ENCODE results near the gene FAM53B. TPM values are rescaled to one million over a fixed set of nuclear protein-coding genes. Genes with fewer than 3 reads are reported as not detected.
A peak's percentile ranks its signal among the peaks of the same experiment; 100 is the strongest.

Gene FAM53B
- total RNA-seq, 6 experiments from 2014 or later: 4.4 to 10.8 (median 4.8) TPM

DNA sequence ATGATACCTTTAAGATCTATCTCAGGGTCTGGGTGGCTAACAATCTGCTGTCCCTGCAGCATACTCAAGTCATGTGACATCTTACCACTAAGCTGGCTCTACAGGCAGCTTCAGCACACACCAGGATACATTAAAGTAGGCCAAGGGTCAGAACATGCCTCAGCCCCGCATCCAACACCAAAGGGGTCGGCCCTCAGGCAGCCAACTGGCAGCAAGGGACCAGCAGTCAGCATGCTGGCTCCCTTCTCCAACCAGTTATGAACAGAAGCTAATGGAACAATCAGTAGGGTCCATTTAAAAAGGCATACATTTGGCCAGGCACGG is 37.1 kb downstream of the FAM53B start:
- ATAC-seq: no peak
- no peak for DNase-seq
- Histone ChIP-seq H3K4me3 (no peak overlapping the region), H3K4me1 (peaks cover 3 to 74% (median 29%) of the 10 kb centered on the region in 4 donors), H3K27ac (peak overlapping the region in 2 of 3 donors; percentile 6 to 61), H3K27me3 (no peaks in the 10 kb centered on the region), H3K36me3 (no peaks in the 10 kb centered on the region), H3K9me3 (no peaks in the 10 kb centered on the region)
- intact Hi-C loops (cut with DNase I): no loop called here
- no peak for TF ChIP-seq POLR2A (IDR thresholded peaks at IDR 0.05)
- TF ChIP-seq, protein P1, sequence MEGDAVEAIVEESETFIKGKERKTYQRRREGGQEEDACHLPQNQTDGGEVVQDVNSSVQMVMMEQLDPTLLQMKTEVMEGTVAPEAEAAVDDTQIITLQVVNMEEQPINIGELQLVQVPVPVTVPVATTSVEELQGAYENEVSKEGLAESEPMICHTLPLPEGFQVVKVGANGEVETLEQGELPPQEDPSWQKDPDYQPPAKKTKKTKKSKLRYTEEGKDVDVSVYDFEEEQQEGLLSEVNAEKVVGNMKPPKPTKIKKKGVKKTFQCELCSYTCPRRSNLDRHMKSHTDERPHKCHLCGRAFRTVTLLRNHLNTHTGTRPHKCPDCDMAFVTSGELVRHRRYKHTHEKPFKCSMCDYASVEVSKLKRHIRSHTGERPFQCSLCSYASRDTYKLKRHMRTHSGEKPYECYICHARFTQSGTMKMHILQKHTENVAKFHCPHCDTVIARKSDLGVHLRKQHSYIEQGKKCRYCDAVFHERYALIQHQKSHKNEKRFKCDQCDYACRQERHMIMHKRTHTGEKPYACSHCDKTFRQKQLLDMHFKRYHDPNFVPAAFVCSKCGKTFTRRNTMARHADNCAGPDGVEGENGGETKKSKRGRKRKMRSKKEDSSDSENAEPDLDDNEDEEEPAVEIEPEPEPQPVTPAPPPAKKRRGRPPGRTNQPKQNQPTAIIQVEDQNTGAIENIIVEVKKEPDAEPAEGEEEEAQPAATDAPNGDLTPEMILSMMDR (IDR thresholded peaks at IDR 0.05): no peak
- no CpG with 5 or more reads among the region's 3 CpGs for whole genome bisulfite sequencing (ENCODE audit: insufficient coverage, low coverage, low lambda C conversion rate, missing lambda C conversion rate)

DNA sequence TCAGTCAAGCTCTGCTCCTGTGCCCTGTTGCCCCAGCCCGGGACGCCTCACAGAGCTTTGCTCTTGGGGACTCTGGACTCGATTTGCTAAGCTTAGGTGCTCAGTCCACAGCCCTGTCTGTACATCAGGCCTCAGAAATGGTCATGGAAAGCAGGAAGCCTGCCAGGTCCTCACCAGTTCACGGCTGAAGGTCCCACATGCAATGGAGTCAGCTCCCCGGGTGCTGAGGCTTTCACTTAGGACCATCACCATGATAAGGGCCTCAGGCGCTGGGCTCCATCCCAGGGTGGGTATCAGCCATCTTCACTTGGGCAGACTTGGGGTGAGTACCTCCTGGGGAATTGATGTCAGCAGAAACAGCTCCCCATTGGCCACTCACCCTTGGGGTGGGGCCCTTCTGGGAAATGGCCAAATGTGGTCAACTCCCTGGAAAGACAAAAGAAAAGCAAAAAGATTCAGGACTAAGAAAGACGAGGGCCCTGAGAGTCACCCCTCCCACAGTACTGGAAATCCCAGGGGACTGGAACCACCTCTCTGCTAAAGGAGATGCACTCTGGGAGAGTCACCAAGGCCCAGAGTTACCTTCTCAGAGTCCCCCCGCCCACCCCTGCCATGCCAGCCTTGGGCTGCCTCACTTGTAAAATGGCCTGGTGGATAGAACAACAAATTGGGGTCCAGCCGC is 37.6 kb downstream of the FAM53B start:
- H3K27me3 ChIP-seq: no peaks in the 10 kb centered on the region
- intact Hi-C loops (cut with DNase I): no loop called here
- peak overlapping the region in 1 of 3 donors; percentile 61 for H3K27ac ChIP-seq
- 51% methylated on average over 5 of the region's 9 CpGs for WGBS (ENCODE audit: insufficient coverage, low coverage, low lambda C conversion rate, missing lambda C conversion rate)
- no peaks in the 10 kb centered on the region for H3K9me3 ChIP-seq
- no peaks in the 10 kb centered on the region for H3K36me3 ChIP-seq
- peaks cover 3 to 79% (median 30%) of the 10 kb centered on the region in 4 donors for H3K4me1 ChIP-seq
- no peak overlapping the region for H3K4me3 ChIP-seq
- DNase-seq: peak in 1 of 3 donors; percentile 82
- TF ChIP-seq POLR2A (IDR thresholded peaks at IDR 0.05): no peak
- TF ChIP-seq, protein P1 (IDR thresholded peaks at IDR 0.05): no peak
- peak in 2 of 4 donors; percentile 8 to 45 for ATAC-seq

DNA sequence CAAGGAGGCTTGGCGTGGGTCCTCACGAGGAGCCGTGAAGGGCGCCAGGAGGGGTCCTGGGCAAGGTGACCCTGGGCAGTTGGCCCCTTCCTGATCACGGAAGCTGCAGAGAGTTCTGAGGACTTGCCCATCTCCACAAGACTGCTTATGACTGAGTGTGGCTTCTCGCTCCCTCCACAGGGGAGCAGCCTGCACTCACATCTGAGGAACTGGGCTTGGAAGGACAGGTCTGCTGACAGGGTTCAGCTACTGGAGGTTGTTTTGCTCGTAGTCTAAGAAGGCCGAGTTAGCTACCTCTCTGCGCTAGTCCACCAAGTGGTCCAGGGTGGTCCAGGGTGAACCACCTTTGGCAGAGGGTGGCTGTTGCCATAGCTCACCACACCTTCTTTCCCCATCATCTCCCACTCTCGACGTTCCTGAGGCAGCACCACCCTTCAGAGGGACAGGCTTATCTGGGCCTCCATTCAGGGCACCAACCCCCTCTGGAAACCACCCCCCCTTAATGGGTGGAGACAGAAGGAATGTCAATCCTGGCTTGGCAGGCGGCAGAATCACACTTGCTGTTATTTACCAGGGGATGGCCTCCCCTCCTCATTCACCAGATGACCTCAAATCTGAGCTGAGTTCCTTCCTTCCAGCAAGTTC is 38.2 kb downstream of the FAM53B start:
- no peak for DNase-seq
- 60% methylated on average over 3 of the region's 12 CpGs for WGBS (ENCODE audit: insufficient coverage, low coverage, low lambda C conversion rate, missing lambda C conversion rate)
- intact Hi-C loops (cut with DNase I): no loop called here

DNA sequence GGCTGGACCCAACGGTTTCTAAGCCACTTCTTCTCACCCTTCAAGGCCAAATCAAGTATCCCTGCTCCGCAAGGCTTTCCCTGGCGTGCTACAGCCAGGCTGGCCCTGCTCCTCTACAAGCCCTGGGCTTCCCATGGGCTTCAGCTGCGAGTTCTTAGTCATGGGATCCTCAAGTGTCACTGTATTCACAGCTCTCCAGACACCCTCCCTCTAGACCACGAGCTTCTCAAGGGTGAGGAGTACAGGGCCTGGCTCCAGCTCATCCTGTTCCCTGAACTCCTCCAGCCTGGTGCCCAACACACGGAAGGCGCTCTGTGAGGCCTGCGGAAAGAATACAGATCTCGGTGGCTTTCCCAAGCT is 38.8 kb downstream of the FAM53B start:
- DNase-seq (no peak), ATAC-seq (no peak)
- Histone ChIP-seq H3K4me1 (peaks cover 3 to 91% (median 39%) of the 10 kb centered on the region in 4 donors), H3K9me3 (no peaks in the 10 kb centered on the region), H3K27ac (peak overlapping the region in 1 of 3 donors; percentile 61), H3K36me3 (no peaks in the 10 kb centered on the region), H3K27me3 (no peaks in the 10 kb centered on the region), H3K4me3 (no peak overlapping the region)
- 100% methylated on average over 1 of the region's 9 CpGs for WGBS (ENCODE audit: insufficient coverage, low coverage, low lambda C conversion rate, missing lambda C conversion rate)
- intact Hi-C loops (cut with DNase I): no loop called here
- no peak for TF ChIP-seq POLR2A (IDR thresholded peaks at IDR 0.05)
- TF ChIP-seq, protein P1 (IDR thresholded peaks at IDR 0.05): no peak

More for the DNA sequence above, 38.2 kb downstream of the FAM53B start:
- no peaks in the 10 kb centered on the region for H3K36me3 ChIP-seq
- no peaks in the 10 kb centered on the region for H3K27me3 ChIP-seq
- H3K4me1 ChIP-seq: peaks cover 3 to 86% (median 36%) of the 10 kb centered on the region in 4 donors
- H3K27ac ChIP-seq: peak overlapping the region in 1 of 3 donors; percentile 61
- H3K9me3 ChIP-seq: no peaks in the 10 kb centered on the region
- ATAC-seq: no peak
- no peak for TF ChIP-seq POLR2A (IDR thresholded peaks at IDR 0.05)
- TF ChIP-seq, protein P1 (IDR thresholded peaks at IDR 0.05): no peak
- no peak overlapping the region for H3K4me3 ChIP-seq
